Endometrium (tissue), 2 donors: ENCODE data around the gene ERI3.

ENCODE experiments used
- FAIRE-seq: peaks from 2 replicates; lab custom pipeline; 2012; peaks lifted over from hg19 to GRCh38; lab: Jason Lieb, UNC
- donor health status: control.
- donor health status: control.

ERI3 gene

GRCh38 chr1:44315521-44315920 lies 39.5 kb downstream of the ERI3 start:
- FAIRE-seq: no peak

GRCh38 chr1:44314452-44314851 lies 40.6 kb downstream of the ERI3 start:
- FAIRE-seq: no peak

GRCh38 chr1:44313265-44313918 lies 41.7 kb downstream of the ERI3 start:
- no peak for FAIRE-seq

GRCh38 chr1:44312399-44313196 lies 42.5 kb downstream of the ERI3 start:
- FAIRE-seq: no peak

- no peak for FAIRE-seq
Measured at GRCh38 chr1:44310006-44310405, 45.1 kb downstream of the ERI3 start.

- no peak for FAIRE-seq
Measured at GRCh38 chr1:44305962-44306422, 49.1 kb downstream of the ERI3 start.

- FAIRE-seq: no peak
Measured at GRCh38 chr1:44303532-44303931, 51.5 kb downstream of the ERI3 start.

- no peak for FAIRE-seq
Measured at GRCh38 chr1:44302541-44302940, 52.5 kb downstream of the ERI3 start.

GRCh38 chr1:44301442-44301841 lies 53.6 kb downstream of the ERI3 start:
- no peak for FAIRE-seq

GRCh38 chr1:44300852-44301251 lies 54.2 kb downstream of the ERI3 start:
- no peak for FAIRE-seq

GRCh38 chr1:44297695-44298400 lies 57.2 kb downstream of the ERI3 start:
- no peak for FAIRE-seq

- FAIRE-seq: no peak
Measured at GRCh38 chr1:44296806-44297205, 58.3 kb downstream of the ERI3 start.

- FAIRE-seq: no peak
Measured at GRCh38 chr1:44296086-44296485, 59.0 kb downstream of the ERI3 start.

- no peak for FAIRE-seq
Measured at GRCh38 chr1:44294588-44295007, 60.5 kb downstream of the ERI3 start.

- no peak for FAIRE-seq
Measured at GRCh38 chr1:44293761-44294315, 61.2 kb downstream of the ERI3 start.

GRCh38 chr1:44292651-44293050 lies 62.4 kb downstream of the ERI3 start:
- FAIRE-seq: no peak

GRCh38 chr1:44290250-44291094 lies 64.6 kb downstream of the ERI3 start:
- no peak for FAIRE-seq

GRCh38 chr1:44289530-44289929 lies 65.5 kb downstream of the ERI3 start:
- no peak for FAIRE-seq

GRCh38 chr1:44288883-44289282 lies 66.2 kb downstream of the ERI3 start:
- no peak for FAIRE-seq

- no peak for FAIRE-seq
Measured at GRCh38 chr1:44284184-44284583, 70.9 kb downstream of the ERI3 start.

- no peak for FAIRE-seq
Measured at GRCh38 chr1:44283524-44284173, 71.4 kb downstream of the ERI3 start.
